ENCODE data around the gene RAB7B.

DNA sequence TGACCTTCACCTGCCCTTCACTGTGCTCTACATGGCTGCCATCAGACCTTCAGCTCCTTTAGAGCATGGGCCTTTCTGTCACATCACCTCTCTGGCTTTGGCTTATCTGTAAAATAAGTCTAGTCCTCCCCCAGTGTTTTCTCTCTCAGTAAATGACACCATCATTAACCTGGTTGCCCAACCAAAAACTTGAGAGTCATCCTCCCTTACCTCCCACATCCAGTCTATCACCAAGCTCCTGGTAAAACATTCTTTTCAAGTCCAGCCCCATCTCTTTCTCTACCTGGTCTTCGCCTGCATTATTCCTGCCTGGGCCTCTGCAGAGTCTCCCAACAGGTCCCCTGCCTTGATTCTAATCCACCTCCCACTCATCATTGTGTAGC lies 73.0 kb downstream of the RAB7B start:
- TF ChIP-seq CTCF (IDR thresholded peaks at IDR 0.05; ENCODE audit: insufficient read depth, low read depth, low read length) (no peak), EZH2 (IDR thresholded peaks at IDR 0.05; ENCODE audit: insufficient read depth, low read length) (no peak)

Data from astrocyte (in vitro differentiated cells and primary cell).